Measurements from ENCODE around the gene RNASE12.
"Not testable (repeated sequence)": the region's sequence is repeated elsewhere in the genome, so short reads cannot be mapped to it uniquely, and the experiment has no call there.

GRCh38 chr14:20619688-20620087 is 28.5 kb upstream of the RNASE12 start:
- not testable (repeated sequence) for TF ChIP-seq POLR2A, CTCF (IDR thresholded peaks at IDR 0.05)
